Raji (cell line): ENCODE data around the gene FRMD5.

Experiments
- POLR2A ChIP-seq: IDR thresholded peaks from 2 replicates; pipeline ENCODE4 v1.6.1; 2011; ENCODE audit warnings: low read depth, low read length, control low read depth; ENCODE audit not compliant: insufficient read depth

The FRMD5 gene

GRCh38 chr15:43886558-43886957 is 308.5 kb downstream of the FRMD5 start:
- TF ChIP-seq POLR2A, result no peak

- TF ChIP-seq POLR2A, result no peak
Measured at GRCh38 chr15:43883571-43883970, 311.5 kb downstream of the FRMD5 start.

GRCh38 chr15:43881944-43882343 is 313.1 kb downstream of the FRMD5 start:
- TF ChIP-seq POLR2A, result no peak

GRCh38 chr15:43881245-43881644 is 313.8 kb downstream of the FRMD5 start:
- no peak for TF ChIP-seq POLR2A

- no peak for TF ChIP-seq POLR2A
Measured at GRCh38 chr15:43880406-43881194, 314.5 kb downstream of the FRMD5 start.

- no peak for TF ChIP-seq POLR2A
Measured at GRCh38 chr15:43879386-43880355, 315.4 kb downstream of the FRMD5 start.

- no peak for TF ChIP-seq POLR2A
Measured at GRCh38 chr15:43878446-43878845, 316.6 kb downstream of the FRMD5 start.

- no peak for TF ChIP-seq POLR2A
Measured at GRCh38 chr15:43877371-43877770, 317.7 kb downstream of the FRMD5 start.

GRCh38 chr15:43876872-43877271 is 318.2 kb downstream of the FRMD5 start:
- no peak for TF ChIP-seq POLR2A

- TF ChIP-seq POLR2A, result no peak
Measured at GRCh38 chr15:43873651-43874050, 321.4 kb downstream of the FRMD5 start.

- no peak for TF ChIP-seq POLR2A
Measured at GRCh38 chr15:43872416-43873020, 322.6 kb downstream of the FRMD5 start.

- no peak for TF ChIP-seq POLR2A
Measured at GRCh38 chr15:43871835-43872234, 323.2 kb downstream of the FRMD5 start.

- TF ChIP-seq POLR2A, result no peak
Measured at GRCh38 chr15:43868406-43868805, 326.7 kb downstream of the FRMD5 start.

- no peak for TF ChIP-seq POLR2A
Measured at GRCh38 chr15:43867096-43867495, 328.0 kb downstream of the FRMD5 start.

GRCh38 chr15:43859546-43859945 is 335.5 kb downstream of the FRMD5 start:
- no peak for TF ChIP-seq POLR2A
